Measurements from ENCODE around the gene MARCHF3.

GRCh38 chr5:126900796-126901195 is 129.6 kb downstream of the MARCHF3 start:
- TF ChIP-seq ZFP3 (CRISPR knock-in tag; IDR thresholded peaks at IDR 0.05), result no peak
- no peak for TF ChIP-seq ISL1 (CRISPR knock-in tag; IDR thresholded peaks at IDR 0.05)
- TF ChIP-seq PATZ1 (CRISPR knock-in tag; IDR thresholded peaks at IDR 0.05; ENCODE audit: borderline replicate concordance), result no peak
- TF ChIP-seq OSR1 (CRISPR knock-in tag; IDR thresholded peaks at IDR 0.05), result no peak
- TF ChIP-seq ARNTL (CRISPR knock-in tag; IDR thresholded peaks at IDR 0.05; ENCODE audit: borderline replicate concordance, low read depth), result no peak
- no peak for TF ChIP-seq RARB (CRISPR knock-in tag; IDR thresholded peaks at IDR 0.05)
- no peak for TF ChIP-seq CSDC2 (CRISPR knock-in tag; IDR thresholded peaks at IDR 0.05)
- no peak for TF ChIP-seq POU6F1 (CRISPR knock-in tag; IDR thresholded peaks at IDR 0.05; ENCODE audit: borderline replicate concordance, low read depth)
